Natural killer cell (primary cell): ENCODE data around the gene COG3. TPM values are rescaled to one million over a fixed set of nuclear protein-coding genes. Genes with fewer than 3 reads are reported as not detected.

Source experiments
- ATAC-seq, 3 donors: fragments of 150-1000 bp in 2 of 3; fragments of 200-7000 bp in 1 of 3; cut with Tn5 transposase; 1 replicate in 1 of 3; 2 replicates in 2 of 3; pipeline ENCODE4 v1.10.0; 2021; ENCODE audit warnings: mild to moderate bottlenecking in 2 of 3, moderate library complexity in 2 of 3
- DNase-seq, 2 donors: peaks; one replicate each; pipeline versions ENCODE4 v3.0.0 to v3.0.0-alpha.2; 2013 to 2021; ENCODE audit warnings: mixed read lengths in 1 of 2
- H3K27ac ChIP-seq: one replicate; pipeline ENCODE4 v1.5.1; 2013; ENCODE audit warnings: mild to moderate bottlenecking, low read length
- H3K27me3 ChIP-seq: one replicate; pipeline ENCODE4 v1.6.1; 2013; ENCODE audit warnings: low read length; ENCODE audit not compliant: control insufficient read depth, insufficient read depth
- H3K36me3 ChIP-seq: one replicate; pipeline ENCODE4 v1.6.1; 2013; ENCODE audit warnings: low read length; ENCODE audit not compliant: control insufficient read depth, insufficient read depth
- H3K4me1 ChIP-seq: one replicate; pipeline ENCODE4 v1.6.1; 2013; ENCODE audit warnings: low read length; ENCODE audit not compliant: control insufficient read depth, insufficient read depth
- H3K4me3 ChIP-seq: one replicate; pipeline ENCODE4 v1.5.1; 2013; ENCODE audit warnings: low read length
- H3K9me3 ChIP-seq: one replicate; pipeline ENCODE4 v1.6.1; 2013; ENCODE audit warnings: low read length; ENCODE audit not compliant: control insufficient read depth, insufficient read depth
- H3K27ac Mint-ChIP-seq, 2 donors: one replicate each; pipeline ENCODE4 v1.8.0; 2022; ENCODE audit warnings: mild to moderate bottlenecking in 2 of 2, mixed read lengths in 2 of 2, moderate library complexity in 1 of 2
- H3K27me3 Mint-ChIP-seq, 2 donors: one replicate each; pipeline ENCODE4 v1.8.0; 2022; ENCODE audit warnings: low read depth in 2 of 2, mixed read lengths in 2 of 2
- H3K36me3 Mint-ChIP-seq: one replicate; pipeline ENCODE4 v1.8.0; 2022; ENCODE audit warnings: mixed read lengths
- H3K4me1 Mint-ChIP-seq, 2 donors: one replicate each; pipeline ENCODE4 v1.8.0; 2022; ENCODE audit warnings: mixed read lengths in 2 of 2
- H3K4me3 Mint-ChIP-seq: one replicate; pipeline ENCODE4 v1.8.0; 2022; ENCODE audit warnings: mild to moderate bottlenecking, moderate library complexity, mixed read lengths
- H3K9me3 Mint-ChIP-seq, 2 donors: one replicate each; pipeline ENCODE4 v1.8.0; 2022; ENCODE audit warnings: mixed read lengths in 2 of 2
- CTCF ChIP-seq: fragments of 200-600 bp; IDR thresholded peaks from one replicate; pipeline ENCODE4 v1.8.0; 2022; ENCODE audit warnings: antibody characterized with exemption
- WGBS: methylation state at CpG from one replicate; pipeline ENCODE4 v1.1.7; 2013; ENCODE audit warnings: missing lambda C conversion rate; ENCODE audit not compliant: insufficient coverage; 5-methylcytosine and 5-hydroxymethylcytosine counted together
- intact Hi-C: fragments of 100-400 bp; cut with micrococcal nuclease; formaldehyde crosslinking; loops from one replicate; pipeline ENCODE4 v1.14.2; 2022
- total RNA-seq, 4 donors: library from RNA; stranded (reverse); fragments of 120-200 nt in 1 of 4; gene quantifications; one replicate each; pipeline versions ENCODE4 v1.2.3 to v1.2.4, GENCODE V29; 2013 to 2022

COG3 gene
- total RNA-seq, 3 donors from 2014 or later (not counting 1 experiment from before 2014, with no cell fraction given): 48.8 to 58.1 (median 55.6) TPM

GRCh38 chr13:45439008-45439407 is 25.7 kb upstream of the COG3 start:
- Histone ChIP-seq H3K27me3 (no peaks in the 10 kb centered on the region), H3K4me3 (no peak overlapping the region), H3K4me1 (peaks cover 3% of the 10 kb centered on the region), H3K36me3 (no peaks in the 10 kb centered on the region), H3K27ac (no peak overlapping the region), H3K9me3 (no peaks in the 10 kb centered on the region)
- no peak for DNase-seq
- Mint-ChIP-seq H3K36me3 (no peaks in the 10 kb centered on the region), H3K4me1 (peaks cover 8 to 9% of the 10 kb centered on the region in 2 donors), H3K4me3 (no peak overlapping the region), H3K27me3 (no peaks in the 10 kb centered on the region), H3K9me3 (no peaks in the 10 kb centered on the region), H3K27ac (no peak overlapping the region)
- intact Hi-C loops: no loop called here
- ATAC-seq: no peak
- 79% methylated on average over 2 of the region's 4 CpGs for WGBS
- no peak for TF ChIP-seq CTCF

GRCh38 chr13:45439781-45440462 is 24.8 kb upstream of the COG3 start:
- H3K4me3 ChIP-seq: no peak overlapping the region
- no peaks in the 10 kb centered on the region for H3K36me3 ChIP-seq
- 100% methylated on average over 1 of the region's 3 CpGs for WGBS
- peaks cover 0 to 5% of the 10 kb centered on the region in 2 donors for H3K27me3 Mint-ChIP-seq
- no peak for ATAC-seq
- H3K9me3 Mint-ChIP-seq: no peaks in the 10 kb centered on the region
- H3K27ac ChIP-seq: no peak overlapping the region
- no peak for TF ChIP-seq CTCF
- no peaks in the 10 kb centered on the region for H3K27me3 ChIP-seq
- H3K9me3 ChIP-seq: no peaks in the 10 kb centered on the region
- no peak for DNase-seq
- no peak overlapping the region for H3K27ac Mint-ChIP-seq
- H3K4me3 Mint-ChIP-seq: no peak overlapping the region
- intact Hi-C loops: no loop called here
- no peaks in the 10 kb centered on the region for H3K36me3 Mint-ChIP-seq
- H3K4me1 ChIP-seq: peaks cover 3% of the 10 kb centered on the region
- peaks cover 8 to 9% of the 10 kb centered on the region in 2 donors for H3K4me1 Mint-ChIP-seq

GRCh38 chr13:45441633-45442032 is 23.1 kb upstream of the COG3 start:
- Histone ChIP-seq H3K4me1 (peaks cover 3% of the 10 kb centered on the region), H3K9me3 (no peaks in the 10 kb centered on the region), H3K27me3 (no peaks in the 10 kb centered on the region), H3K27ac (no peak overlapping the region), H3K4me3 (no peak overlapping the region), H3K36me3 (no peaks in the 10 kb centered on the region)
- Mint-ChIP-seq H3K9me3 (no peaks in the 10 kb centered on the region), H3K4me1 (peaks cover 8 to 9% of the 10 kb centered on the region in 2 donors), H3K4me3 (no peak overlapping the region), H3K36me3 (no peaks in the 10 kb centered on the region), H3K27me3 (peaks cover 0 to 5% of the 10 kb centered on the region in 2 donors), H3K27ac (no peak overlapping the region)
- DNase-seq (peak in 1 of 2 donors; percentile 31), ATAC-seq (peak in 1 of 3 donors; percentile 50)
- intact Hi-C loops: no loop called here
- 0% methylated on average over 2 of the region's 2 CpGs for WGBS
- no peak for TF ChIP-seq CTCF

GRCh38 chr13:45445053-45445452 is 19.7 kb upstream of the COG3 start:
- H3K4me3 ChIP-seq: no peak overlapping the region
- H3K36me3 Mint-ChIP-seq: no peaks in the 10 kb centered on the region
- H3K4me1 ChIP-seq: peaks cover 3% of the 10 kb centered on the region
- no peaks in the 10 kb centered on the region for H3K36me3 ChIP-seq
- H3K27ac ChIP-seq: no peak overlapping the region
- no peaks in the 10 kb centered on the region for H3K9me3 ChIP-seq
- DNase-seq: no peak
- TF ChIP-seq CTCF: no peak
- no peak for ATAC-seq
- no peaks in the 10 kb centered on the region for H3K9me3 Mint-ChIP-seq
- WGBS: 91% methylated on average over 6 of the region's 6 CpGs
- H3K4me3 Mint-ChIP-seq: no peak overlapping the region
- H3K4me1 Mint-ChIP-seq: peaks cover 8 to 9% of the 10 kb centered on the region in 2 donors
- peaks cover 14 to 21% of the 10 kb centered on the region in 2 donors for H3K27me3 Mint-ChIP-seq
- no peaks in the 10 kb centered on the region for H3K27me3 ChIP-seq
- intact Hi-C loops: no loop called here
- no peak overlapping the region for H3K27ac Mint-ChIP-seq
